GM18508 (cell line): Measurements from ENCODE around the gene ITPK1.
A peak's percentile ranks its signal among the peaks of the same experiment; 100 is the strongest.
"Not testable (repeated sequence)": the region's sequence is repeated elsewhere in the genome, so short reads cannot be mapped to it uniquely, and the experiment has no call there.

ENCODE experiments used
- ATAC-seq: cut with Tn5 transposase; IDR thresholded peaks from one replicate; pipeline ENCODE4 v1.9.1; 2021; ENCODE audit warnings: moderate number of reproducible peaks; ENCODE audit not compliant: insufficient read depth, unreplicated experiment

Gene ITPK1

DNA sequence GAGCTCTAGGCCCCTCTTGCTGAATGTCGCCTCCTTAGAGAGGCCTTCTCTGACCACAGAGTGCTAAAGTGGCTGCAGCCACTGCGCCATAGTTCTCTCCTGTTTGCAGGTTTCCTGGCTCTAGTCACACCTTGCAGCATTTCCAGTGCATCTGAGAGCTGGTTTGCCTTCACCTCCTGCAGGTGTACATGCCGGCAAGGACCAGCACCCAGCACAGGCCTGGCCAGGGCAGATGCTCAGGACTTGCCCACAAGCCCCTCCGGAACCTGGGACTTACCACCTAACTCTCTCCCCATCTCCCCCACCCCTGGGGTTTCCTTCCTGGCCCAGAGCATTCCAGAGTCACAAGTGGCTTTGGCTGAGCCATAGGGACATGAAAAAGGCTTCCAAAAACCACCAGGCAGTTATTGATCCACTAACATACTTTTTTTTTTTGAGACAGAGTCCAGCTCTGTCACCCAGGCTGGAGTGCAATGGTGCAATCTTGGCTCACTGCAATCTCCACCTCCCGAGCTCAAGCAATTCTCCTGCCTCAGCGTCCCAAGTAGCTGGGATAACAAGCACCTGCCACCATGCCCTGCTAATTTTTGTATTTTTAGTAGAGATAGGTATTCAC is 9.1 kb downstream of the ITPK1 start:
- ATAC-seq = no peak

DNA sequence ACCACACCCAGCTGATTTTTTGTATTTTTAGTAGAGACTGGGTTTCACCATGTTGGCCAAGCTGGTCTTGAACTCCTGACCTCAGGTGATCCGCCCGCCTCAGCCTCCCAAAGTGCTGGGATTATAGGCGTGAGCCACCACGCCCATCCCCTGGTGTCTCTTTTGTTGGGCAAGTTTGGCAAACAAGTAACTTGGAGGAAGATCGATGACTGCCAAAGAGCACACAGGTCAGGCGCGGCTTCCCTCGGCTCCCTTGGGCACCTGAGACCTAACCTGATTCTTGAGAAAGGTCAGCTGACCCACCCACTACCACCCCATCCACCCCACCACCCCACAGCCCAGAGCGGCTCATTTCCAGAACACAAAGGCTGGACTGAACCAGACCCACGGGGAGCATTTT is 9.9 kb downstream of the ITPK1 start:
- ATAC-seq = not testable (repeated sequence)

DNA sequence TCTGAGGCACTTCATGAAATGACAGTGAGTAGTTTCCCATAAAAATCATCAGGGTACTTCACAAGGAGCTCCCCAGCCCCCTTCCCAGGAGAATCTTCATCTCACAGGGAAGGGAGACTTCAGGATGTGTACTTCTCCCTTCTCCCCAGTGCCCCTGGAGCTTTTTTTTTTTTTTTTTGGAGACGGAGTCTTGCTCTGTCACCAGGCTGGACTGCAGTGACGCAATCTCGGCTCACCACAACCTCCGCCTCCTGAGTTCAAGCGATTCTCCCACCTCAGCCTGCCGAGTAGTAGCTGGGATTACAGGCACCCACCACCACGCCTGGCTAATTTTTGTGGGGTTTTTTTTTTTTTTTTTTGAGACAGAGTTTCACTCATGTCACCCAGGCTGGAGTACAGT is 10.4 kb downstream of the ITPK1 start:
- no peak for ATAC-seq

DNA sequence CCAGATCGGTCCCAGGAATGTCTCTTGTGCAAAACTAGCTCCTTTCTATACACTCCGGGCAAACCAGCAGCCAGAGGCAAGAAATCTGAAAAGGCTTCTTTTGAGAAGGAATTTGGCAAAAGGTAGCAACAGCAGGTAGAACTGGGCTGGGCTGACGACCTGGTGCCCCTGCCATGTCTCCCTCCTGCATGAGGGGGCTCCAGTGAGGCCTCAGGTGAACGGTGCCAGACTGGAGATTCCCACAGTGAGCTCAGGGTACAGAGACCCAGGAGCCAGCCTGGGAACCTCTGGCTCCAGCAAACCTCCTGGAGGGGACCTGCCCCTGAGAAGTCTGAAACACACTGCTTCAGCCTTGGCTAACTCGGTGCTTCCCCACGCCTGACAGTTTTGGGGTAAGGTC is 10.8 kb downstream of the ITPK1 start:
- no peak for ATAC-seq

DNA sequence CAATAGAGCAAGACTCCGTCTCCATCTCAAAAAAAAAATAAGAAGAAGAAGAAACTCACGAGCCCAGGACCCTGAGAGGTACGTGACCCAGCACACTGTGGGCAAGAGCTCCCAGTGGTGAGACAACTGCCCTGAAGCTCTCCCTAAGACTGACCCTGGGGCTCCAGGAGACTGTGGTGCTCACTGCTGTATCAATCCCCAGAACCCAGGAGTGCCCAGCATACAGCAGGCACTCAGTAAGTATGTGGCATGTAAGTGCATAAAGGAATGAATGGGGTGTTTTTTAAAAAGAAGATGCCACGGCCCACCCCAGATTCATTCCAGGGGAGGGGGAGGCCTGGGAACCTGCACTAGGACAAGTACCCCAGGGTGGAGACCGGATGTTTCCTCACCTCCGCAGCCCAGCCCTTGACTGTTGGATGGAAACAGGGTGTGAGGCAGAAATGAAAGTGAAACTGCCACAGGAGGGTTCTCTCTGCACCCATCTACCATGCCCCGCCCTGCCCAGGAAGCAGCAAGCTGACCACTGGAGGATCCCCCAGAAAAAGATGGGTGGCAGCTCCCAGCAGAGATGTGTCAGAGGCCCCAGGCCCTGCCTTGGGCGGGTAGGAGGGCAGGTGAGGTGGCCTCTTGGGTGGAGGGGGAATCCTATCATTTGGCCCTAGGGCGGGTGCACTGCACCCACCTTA is 12.2 kb downstream of the ITPK1 start:
- ATAC-seq = peak; percentile 70

DNA sequence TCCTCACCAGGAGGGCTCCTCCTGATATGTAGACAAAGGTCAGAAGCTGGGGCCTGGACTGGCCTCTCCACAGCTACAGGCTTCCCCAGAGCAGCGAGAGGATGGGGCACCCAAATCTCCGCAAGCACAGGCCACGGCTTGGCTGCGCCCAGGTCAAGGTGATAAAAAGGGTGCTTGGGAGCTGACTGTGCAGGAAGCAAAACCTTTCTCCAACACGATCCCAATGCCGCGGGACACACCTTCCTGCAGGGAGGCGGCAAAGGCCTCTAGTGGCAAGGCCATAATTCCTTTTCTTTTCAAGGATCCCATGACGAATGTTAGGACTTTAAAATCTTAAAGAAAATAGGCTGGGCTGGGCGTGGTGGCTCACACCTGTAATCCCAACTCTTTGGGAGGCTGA is 13.6 kb downstream of the ITPK1 start:
- no peak for ATAC-seq

DNA sequence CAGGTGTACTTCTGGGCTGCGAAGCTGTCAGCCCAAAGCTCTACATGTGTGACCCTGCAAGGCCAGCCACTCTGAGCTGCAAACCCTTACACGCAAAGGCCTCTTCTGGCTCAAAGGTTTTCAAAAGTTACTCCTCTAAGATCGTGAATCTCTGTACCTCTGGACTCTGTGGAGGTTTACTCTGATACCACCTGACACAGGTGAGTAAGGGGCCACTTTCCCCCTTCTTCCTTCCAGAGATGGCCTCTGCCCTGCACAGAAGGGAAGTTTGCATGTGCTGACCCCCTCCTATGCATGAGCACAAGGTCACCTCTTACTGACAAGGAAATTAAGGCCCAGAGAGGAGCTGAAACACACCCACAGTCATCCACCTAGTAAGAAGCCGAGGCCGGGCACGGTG is 14.5 kb downstream of the ITPK1 start:
- no peak for ATAC-seq

DNA sequence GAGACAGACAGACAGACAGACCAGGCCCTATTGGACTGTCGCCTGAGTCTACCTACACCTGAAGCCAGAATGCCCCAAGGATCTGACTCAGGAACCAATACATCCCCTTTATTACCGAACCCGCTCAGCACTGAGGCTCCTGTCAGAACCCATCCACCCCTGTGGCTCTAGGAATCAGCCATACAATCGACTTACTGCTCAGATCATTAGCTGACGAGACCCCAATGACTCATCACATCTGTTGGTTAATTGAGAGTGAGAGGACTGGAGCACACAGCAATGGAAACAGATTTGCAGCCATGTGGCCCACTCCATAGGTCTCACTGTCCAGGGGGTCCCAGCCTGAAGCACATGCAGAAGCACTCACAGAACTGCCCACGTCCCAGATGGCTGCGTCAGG is 15.2 kb downstream of the ITPK1 start:
- ATAC-seq = no peak

DNA sequence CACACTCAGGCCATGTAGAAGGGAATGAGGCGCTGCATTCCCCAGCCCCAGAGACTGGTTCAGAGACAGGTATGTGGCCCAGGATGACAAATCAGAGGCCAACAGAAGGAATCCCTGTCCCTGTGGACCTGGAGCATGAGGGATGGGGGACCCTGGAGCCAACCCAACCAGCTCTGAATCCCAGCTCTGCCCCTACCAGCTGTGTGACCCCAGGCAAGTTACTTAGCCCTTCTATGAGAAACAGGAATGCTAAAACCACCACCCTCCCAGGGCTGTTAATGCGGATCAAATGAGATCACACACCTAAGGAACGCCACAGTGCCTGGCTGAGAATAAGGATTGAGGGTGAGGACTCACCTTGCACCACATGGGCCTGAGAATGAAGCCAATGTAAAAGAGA is 15.6 kb downstream of the ITPK1 start:
- no peak for ATAC-seq

DNA sequence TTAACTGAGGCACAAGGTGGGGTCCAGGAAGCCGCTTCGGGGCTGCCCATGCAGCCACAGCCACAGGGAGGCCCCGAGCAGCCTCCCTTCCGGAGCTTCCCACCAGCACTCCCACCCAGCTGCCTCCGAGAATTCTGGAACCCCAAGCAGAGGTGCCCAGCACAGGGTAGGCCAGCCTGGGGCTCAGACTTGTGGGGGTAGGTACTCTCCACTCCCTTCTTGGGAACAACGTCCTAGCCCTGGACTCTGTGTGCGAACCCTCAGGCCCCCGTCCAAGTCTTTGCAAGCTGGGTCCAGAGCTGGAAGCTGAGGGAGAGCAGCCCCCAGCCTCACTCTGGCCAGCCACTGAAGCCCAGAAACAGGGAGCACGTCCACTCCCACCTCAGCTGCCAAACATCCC is 16.1 kb downstream of the ITPK1 start:
- ATAC-seq = no peak

DNA sequence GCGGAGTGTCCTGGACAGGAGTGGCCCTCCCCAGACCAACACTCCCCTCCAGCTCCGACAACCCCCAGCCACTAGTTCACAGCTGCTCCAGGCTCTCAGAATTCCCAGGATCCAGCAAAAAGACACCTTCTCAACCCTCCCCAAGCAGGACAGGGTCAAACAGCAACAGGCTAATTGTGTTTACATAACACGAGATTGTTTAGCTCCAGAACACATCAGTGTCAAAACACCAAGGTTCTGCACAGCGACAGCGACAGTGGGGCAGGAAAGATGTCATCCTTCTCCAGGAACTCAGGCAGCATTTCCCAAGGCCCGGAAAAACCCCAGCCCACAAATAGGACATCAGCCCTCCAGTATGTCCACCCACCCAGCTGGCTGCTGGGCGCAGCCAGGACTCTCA is 16.5 kb downstream of the ITPK1 start:
- ATAC-seq = no peak

DNA sequence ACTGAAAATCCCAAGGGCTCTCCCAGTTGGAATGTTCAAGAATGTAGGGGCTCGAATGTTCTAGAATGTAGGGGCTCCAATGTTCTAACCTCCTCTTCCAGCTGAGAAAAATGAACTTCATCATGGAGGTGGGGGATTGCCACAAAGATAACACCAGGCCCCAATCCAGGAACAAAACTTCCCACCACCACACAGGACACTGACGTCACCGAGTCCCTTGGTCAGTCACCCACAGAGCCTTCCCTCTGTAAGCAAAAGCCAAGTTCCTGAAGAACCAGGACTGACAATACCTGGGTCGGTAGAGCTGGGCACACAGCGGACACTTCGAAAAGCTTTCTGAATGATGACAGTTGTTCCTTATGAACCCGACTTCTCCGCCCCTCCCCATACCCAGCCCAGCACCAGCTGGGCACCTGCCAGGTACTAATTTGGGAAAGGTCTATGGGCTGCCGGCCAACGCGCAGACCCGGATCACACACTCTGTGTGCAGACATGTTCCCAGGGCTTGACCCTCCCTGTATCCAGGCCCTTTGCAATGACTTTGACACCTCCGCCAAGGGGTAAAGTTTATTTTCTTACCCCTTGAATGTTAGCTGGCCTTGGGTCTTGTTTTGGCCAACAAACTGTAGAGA is 18.9 kb downstream of the ITPK1 start:
- ATAC-seq = no peak

DNA sequence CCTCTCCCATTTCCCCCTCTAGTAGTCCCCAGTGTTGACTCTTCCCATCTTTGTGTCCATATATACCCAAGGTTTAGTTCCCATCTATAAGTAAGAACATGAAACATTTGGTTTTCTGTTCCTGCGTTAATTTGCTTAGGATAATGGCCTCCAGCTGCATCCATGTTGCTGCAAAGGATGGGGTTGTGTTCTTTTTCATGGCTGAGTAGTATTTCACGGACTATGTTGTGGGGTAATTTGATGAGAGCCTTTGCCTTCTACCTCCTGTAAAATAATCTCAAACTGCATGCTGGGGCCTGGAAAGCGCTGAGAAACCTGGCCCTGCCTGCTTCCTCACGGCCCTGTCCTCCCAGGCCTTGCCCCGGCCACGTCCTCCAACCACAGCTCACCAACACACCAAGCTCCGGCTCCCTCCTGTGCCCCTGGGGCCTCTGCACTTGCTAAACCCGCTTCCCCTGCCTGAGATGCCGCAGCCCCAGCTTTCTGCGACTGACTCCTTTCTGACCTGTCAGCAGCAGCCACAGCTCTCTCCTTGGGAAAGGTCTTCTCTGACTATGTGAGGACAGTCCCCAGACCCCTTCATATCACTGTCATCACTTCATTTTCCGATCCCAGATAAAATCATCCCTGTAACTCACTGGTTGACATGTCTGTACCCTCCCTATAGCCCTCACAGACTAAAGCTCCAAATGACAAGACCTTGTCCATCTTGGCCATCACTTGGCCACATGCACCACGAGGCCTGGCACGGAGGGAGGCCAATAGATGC is 19.8 kb downstream of the ITPK1 start:
- no peak for ATAC-seq

DNA sequence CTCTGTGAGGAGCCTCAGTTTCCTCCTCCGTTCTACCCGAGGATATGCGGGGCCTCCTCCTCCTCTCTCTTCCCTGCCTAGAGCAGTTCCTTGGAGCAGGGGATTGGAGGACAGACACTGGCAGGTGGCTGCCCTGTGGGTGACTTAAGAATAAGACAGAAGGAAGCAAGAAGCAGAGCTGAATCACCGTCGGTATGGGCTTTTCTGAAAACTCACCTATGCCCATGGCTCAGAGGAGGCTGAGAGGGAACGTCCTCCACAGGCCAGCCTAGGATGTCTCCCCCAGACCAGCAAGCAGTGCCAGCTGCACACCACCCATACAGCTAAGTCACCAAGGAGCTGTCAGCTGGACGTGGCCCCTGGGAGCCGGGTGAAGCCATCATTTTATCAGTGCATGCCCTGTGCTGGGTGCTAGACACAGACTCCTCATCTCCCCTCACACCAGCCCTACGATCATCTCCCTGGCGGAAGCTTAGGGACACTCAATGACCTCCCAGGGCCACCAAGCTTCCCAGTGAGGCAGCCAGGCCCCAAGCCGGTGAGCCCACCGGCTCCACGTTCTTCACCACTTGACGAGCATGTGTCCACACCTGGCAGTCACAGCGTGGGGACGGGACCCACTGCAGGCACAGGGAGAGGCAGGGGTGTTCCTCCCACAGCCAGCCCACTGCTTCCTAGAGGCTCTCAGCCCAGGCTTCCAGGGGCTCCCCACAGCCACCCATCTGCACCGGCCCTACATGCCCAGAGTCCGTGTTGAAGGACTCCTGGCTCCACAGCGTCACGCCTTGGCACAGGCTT is 21.4 kb downstream of the ITPK1 start:
- ATAC-seq = no peak

DNA sequence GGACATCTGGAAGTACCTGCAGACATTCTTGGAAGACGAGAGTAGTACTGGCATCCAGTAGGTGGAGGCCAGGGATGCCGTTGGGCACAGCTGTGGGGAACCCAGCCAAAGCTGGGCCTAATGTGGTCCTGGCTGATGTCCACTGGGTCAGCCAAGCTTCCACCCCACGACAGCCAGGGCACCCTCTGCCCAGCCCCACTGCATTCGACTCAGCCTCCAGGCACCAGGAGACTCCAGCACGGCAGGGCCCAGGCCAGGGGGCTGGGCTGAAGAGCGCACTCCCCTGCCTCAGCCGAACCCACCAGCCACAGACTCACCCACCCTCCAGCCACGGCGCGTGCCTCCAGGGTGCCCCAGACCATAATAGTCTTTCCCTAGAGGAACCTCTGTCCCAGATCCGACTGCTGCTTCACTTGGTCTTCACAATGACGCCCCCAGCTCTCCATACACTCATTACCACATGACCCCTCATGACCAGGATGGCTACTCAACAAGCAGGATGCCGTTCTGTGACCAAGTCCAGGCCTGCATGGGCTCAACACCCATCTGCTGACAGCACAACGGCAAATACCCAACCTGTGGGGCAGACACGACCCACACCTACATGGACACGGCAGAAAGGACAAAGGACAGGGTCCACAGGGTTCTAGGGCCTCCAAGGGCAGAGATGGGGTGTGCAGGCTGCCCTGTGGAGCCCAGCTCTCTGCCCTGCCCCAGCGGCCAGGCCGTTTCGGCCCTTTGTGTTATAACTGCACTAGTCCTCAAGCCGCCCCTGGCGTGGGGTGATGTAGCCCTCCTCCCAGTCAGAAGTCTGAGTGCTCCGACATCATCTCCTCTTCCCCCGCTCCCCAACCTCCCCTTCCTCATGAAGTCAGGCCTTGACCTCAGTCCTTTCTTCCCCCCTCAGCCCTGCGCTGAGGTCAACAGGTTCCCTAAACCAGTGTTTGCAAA is 22.8 kb downstream of the ITPK1 start:
- ATAC-seq = no peak

DNA sequence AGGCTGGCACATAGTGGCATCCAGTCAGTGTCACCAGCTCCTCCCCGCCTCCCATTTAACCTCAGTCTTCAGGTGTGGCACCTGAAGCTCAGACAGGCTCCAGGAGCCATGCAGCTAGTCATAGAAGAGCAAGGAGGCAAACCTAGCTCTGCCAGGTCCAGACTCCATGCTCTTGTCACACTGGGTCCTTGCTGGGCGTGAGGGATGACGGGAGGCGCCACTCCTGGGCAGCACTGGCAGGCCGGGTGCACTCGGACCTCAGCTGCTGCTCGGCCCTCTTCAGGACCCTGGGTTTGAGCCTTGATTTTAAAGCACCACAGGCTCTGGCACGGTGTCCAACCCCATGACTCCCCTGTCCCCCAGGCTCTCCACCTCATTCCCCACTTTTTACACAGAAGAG is 24.1 kb downstream of the ITPK1 start:
- ATAC-seq = no peak

DNA sequence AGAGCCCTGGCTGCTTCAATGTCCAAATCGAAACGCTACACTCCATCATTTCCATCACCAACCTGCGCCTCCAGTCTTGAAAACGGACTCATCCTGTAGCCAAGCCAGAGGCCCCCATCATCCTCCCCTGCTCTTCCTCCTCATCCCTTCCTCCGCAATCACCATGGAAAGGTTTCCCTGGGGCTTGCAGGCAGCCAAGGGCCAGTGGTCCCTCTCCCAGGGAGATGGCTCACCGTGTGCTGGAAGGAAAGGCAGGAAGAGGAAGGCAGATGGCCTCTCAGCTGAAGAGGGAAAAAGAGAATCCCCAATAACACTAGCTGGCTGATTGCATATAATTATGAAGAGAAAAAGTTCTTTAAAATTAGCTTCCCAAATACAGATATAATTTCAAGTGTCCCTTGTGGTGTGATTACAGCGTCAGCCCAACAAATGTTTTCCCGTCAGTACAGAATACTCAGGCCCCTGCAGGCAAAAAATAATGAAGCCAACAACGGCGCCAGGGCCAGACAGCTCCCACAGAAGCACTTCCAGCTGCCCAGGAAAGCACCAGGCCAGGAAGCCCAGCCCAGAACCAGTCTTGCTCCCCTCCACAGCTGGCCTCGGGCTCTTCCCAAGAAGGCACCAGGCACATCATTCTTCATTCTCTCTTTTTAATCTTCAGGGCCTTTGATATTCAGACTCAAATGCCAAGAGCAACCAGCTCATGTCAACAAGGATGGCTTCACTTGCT is 24.7 kb downstream of the ITPK1 start:
- no peak for ATAC-seq

DNA sequence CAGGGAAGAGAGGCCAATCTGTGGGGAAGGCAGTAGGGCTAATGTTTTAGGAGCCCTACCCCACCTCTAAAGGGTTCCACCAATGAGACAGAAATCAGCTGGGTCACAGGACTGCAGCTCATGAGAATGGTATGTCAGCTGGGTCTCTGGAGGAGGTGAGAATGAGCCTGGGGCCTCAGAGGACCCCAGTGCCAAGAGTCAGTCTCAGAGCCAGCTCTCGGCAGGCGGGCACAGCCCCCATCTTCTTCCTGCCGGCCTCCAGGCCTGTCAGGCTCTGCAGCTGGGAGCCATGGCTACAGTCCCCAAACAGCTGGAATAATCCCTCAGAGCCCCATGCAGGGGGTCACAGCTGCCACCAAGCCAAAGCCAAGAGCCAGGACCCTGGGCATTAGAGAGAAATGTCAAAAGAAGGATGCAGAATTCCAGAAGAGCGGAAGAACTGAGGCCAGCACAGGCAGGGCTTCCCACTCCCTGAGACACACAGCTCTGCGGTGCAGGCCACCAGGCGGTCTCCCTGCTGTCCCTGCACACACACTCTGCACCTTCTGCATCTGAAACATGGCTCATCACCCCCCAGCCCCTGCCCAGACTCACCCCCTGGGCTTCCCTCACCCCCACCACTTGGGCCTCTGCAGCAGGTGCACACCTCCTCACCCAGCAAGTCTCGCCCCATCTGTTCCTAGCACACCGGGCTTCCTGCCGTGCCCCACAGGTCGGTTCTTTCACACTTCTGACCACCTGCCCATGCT is 26.0 kb downstream of the ITPK1 start:
- ATAC-seq = no peak
